Measurements from ENCODE around the gene STRADB. TPM values are rescaled to one million over a fixed set of nuclear protein-coding genes. Genes with fewer than 3 reads are reported as not detected.

STRADB gene, protein sequence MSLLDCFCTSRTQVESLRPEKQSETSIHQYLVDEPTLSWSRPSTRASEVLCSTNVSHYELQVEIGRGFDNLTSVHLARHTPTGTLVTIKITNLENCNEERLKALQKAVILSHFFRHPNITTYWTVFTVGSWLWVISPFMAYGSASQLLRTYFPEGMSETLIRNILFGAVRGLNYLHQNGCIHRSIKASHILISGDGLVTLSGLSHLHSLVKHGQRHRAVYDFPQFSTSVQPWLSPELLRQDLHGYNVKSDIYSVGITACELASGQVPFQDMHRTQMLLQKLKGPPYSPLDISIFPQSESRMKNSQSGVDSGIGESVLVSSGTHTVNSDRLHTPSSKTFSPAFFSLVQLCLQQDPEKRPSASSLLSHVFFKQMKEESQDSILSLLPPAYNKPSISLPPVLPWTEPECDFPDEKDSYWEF
- total RNA-seq (2022; extraction: Qiagen RNA extraction; ENCODE audit: low read depth), result 19.8 to 26.6 TPM (median 26.1 TPM) in 5 replicates

DNA sequence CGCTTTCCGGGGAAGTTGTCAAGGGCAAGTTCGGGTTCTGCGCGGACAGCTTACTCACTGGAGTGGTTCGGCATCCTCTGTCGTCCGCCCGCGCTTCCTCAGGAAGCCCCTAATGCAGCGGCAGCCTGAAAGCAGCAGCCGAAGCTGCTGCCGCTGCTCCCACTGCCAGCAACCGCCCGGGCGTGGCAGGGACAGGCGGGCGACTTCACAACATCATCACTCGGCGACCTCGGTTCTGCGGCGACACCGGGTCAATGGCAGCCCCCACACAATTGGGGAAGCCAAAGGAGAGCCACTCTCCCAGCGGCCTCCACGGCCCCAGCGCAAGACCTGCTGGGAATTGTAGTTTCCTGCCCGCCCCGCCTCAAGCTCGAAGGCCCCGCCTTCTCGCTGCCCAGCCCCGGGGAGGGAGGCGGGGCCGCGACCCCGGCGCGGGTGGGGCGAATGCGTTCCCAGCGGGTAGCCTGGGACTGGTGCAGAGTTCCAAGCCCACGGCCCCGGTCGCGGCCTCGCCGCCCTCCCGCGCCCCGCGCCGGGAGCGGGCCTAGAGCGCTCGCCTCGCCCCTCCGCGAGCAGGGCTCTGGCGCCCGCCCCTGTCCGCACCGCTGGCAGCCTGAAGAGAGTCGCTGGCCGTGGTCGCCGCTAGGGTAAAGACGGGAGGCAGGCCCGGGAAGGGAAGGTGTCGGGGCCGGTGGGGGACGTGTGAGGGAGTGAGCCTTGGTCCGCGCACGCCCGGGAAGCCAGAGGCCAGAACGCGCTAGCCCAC, at the start of gene STRADB, which contains the start of gene TRAK2:
STRADB (plus strand) TSS at position 449 of the 766 bp plus-strand sequence. CDS start 3,101 bp downstream, outside the sequence.
TRAK2 (minus strand) TSS at position 167 of the 766 bp plus-strand sequence. CDS start 30,951 bp downstream, outside the sequence.

Other genes starting within 250 kb of the STRADB start
- 34.3 to 40.4 TPM (median 36.8 TPM) in 5 replicates for gene CASP8, start 191.2 kb upstream of the STRADB start, total RNA-seq (2022; extraction: Qiagen RNA extraction; ENCODE audit: low read depth)
- 0.20 to 0.32 TPM in 2 of 5 replicates, not detected in the others for gene FLACC1, start 94.4 kb upstream of the STRADB start, total RNA-seq (2022; extraction: Qiagen RNA extraction; ENCODE audit: low read depth)
- gene TRAK2, start 282 bp upstream of the STRADB start, total RNA-seq (2022; extraction: Qiagen RNA extraction; ENCODE audit: low read depth), result 8.9 to 14.4 TPM (median 13.2 TPM) in 5 replicates
- gene TMEM237, start 191.8 kb downstream of the STRADB start, total RNA-seq (2022; extraction: Qiagen RNA extraction; ENCODE audit: low read depth), result 15.7 to 20.3 TPM (median 19.6 TPM) in 5 replicates
- 0.23 TPM in 1 of 5 replicates, not detected in the others for gene MPP4, start 246.9 kb downstream of the STRADB start, total RNA-seq (2022; extraction: Qiagen RNA extraction; ENCODE audit: low read depth)